Brain microvascular endothelial cell (primary cell): ENCODE measurements around the gene TMEM72.
A peak's percentile ranks its signal among the peaks of the same experiment; 100 is the strongest.

Source experiments
- DNase-seq: peaks from one replicate; pipeline ENCODE4 v3.0.0-alpha.2; 2020
- H3K27ac ChIP-seq: fragments of 250-450 bp; sonication (Bioruptor Pico); 2 replicates; pipeline ENCODE4 v1.5.1; 2020; ENCODE audit warnings: mild to moderate bottlenecking, moderate library complexity
- H3K27me3 ChIP-seq: fragments of 250-450 bp; sonication (Bioruptor Pico); replicated peaks from 2 replicates; pipeline ENCODE4 v1.5.1; 2020; ENCODE audit warnings: mild to moderate bottlenecking
- H3K36me3 ChIP-seq: fragments of 250-450 bp; sonication (Bioruptor Pico); replicated peaks from 2 replicates; pipeline ENCODE4 v1.5.1; 2020; ENCODE audit warnings: mild to moderate bottlenecking
- H3K4me3 ChIP-seq: 2 replicates; pipeline ENCODE4 v1.5.1; 2011; ENCODE audit warnings: low read depth, mild to moderate bottlenecking, control low read depth, low read length, moderate library complexity
- CTCF ChIP-seq: IDR thresholded peaks from 2 replicates; pipeline ENCODE4 v1.5.1; 2011; ENCODE audit warnings: low read depth, mild to moderate bottlenecking, moderate library complexity, low read length, control low read depth, inconsistent platforms; ENCODE audit errors: missing control alignments
- in situ Hi-C: cut with HindIII; loops from 2 replicates; pipeline ENCODE4 v1.10.0; 2017; ENCODE audit warnings: low sequenced_read_pairs, low pct_ligation_motif_present

Gene TMEM72

GRCh38 chr10:44974628-44975430 lies 63.7 kb downstream of the TMEM72 start:
- H3K36me3 ChIP-seq: no peaks in the 10 kb centered on the region
- peak overlapping the region; percentile 17 for H3K27ac ChIP-seq
- no peaks in the 10 kb centered on the region for H3K27me3 ChIP-seq
- DNase-seq: peak; percentile 41
- peak overlapping the region; percentile 61 for H3K4me3 ChIP-seq
- TF ChIP-seq CTCF: peak; percentile 70
- in situ Hi-C loops: no loop called here

- H3K27me3 ChIP-seq: no peaks in the 10 kb centered on the region
- peak; percentile 37 for DNase-seq
- H3K4me3 ChIP-seq: no peak overlapping the region
- no peak overlapping the region for H3K27ac ChIP-seq
- in situ Hi-C loops: no loop called here
- TF ChIP-seq CTCF: no peak
- H3K36me3 ChIP-seq: no peaks in the 10 kb centered on the region
These were observed 64.5 kb downstream of the TMEM72 start for GRCh38 chr10:44975431-44976331.

GRCh38 chr10:44976352-44977198 lies 65.4 kb downstream of the TMEM72 start:
- Histone ChIP-seq H3K27ac (no peak overlapping the region), H3K4me3 (no peak overlapping the region), H3K36me3 (no peaks in the 10 kb centered on the region), H3K27me3 (no peaks in the 10 kb centered on the region)
- no peak for TF ChIP-seq CTCF
- DNase-seq: no peak
- in situ Hi-C loops: no loop called here

GRCh38 chr10:44977287-44978212 lies 66.4 kb downstream of the TMEM72 start:
- H3K27me3 ChIP-seq: no peaks in the 10 kb centered on the region
- no peaks in the 10 kb centered on the region for H3K36me3 ChIP-seq
- H3K4me3 ChIP-seq: no peak overlapping the region
- no peak for DNase-seq
- H3K27ac ChIP-seq: no peak overlapping the region
- in situ Hi-C loops: no loop called here
- no peak for TF ChIP-seq CTCF

GRCh38 chr10:44978213-44978569 lies 67.1 kb downstream of the TMEM72 start:
- no peak for TF ChIP-seq CTCF
- H3K36me3 ChIP-seq: no peaks in the 10 kb centered on the region
- peak overlapping the region; percentile 32 for H3K27ac ChIP-seq
- H3K4me3 ChIP-seq: peak overlapping the region; percentile 40
- no peak for DNase-seq
- no peaks in the 10 kb centered on the region for H3K27me3 ChIP-seq
- in situ Hi-C loops: no loop called here
